T follicular helper cell (primary cell): ENCODE measurements around the gene RNF225.
"Not testable (repeated sequence)": the region's sequence is repeated elsewhere in the genome, so short reads cannot be mapped to it uniquely, and the experiment has no call there.

Experiments
- DNase-seq: peaks from one replicate; pipeline ENCODE4 v3.0.0-alpha.2; 2020; ENCODE audit warnings: low read depth

Gene RNF225

GRCh38 chr19:58362272-58362994 lies 33.0 kb upstream of the RNF225 start, which contains the start of gene ZNF497:
TSS of gene ZNF497 (minus strand) at chr19:58362751. CDS start at chr19:58357635, 5,116 bp downstream.
- peak; percentile 93 for DNase-seq

- no peak for DNase-seq
Observed at GRCh38 chr19:58364146-58364545, 31.3 kb upstream of the RNF225 start.

- DNase-seq: no peak
Observed at GRCh38 chr19:58366585-58367430, 28.6 kb upstream of the RNF225 start.

DNA sequence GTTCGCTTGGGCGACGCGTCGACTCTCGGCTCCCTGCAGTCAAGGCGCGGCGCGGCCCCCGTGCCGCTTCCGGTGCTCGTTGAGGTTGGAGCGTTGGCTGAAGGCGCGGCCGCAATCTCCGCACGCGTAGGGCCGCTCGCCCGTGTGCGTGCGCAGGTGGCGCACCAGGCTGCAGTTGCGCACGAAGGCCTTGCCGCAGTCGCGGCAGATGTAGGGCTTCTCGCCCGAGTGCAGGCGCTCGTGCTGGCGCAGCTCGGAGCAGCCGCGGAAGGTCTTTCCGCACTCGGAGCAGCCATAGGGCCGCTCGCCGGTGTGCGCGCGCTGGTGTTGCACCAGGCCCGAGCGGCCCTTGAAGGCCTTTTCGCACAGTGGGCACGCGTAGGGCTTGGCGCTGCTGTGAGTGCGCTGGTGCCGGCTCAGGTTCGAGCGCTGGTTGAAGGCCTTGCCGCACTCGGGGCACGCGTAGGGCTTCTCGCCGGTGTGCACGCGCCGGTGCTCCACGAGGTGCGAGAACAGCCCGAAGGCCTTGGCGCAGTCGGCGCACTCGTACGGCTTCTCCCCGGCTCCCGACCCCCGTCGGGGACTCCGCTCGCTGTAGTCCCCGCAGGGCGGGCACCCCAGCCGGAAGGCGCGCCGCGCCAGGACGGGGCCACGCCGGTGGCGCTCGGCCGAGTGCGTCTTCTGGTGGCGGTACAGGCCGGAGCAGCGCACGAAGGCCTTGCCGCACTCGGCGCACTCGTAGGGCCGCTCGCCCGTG lies 27.6 kb upstream of the RNF225 start:
- DNase-seq: no peak

- DNase-seq: no peak
Observed at GRCh38 chr19:58368561-58369360, 26.7 kb upstream of the RNF225 start.

- DNase-seq: no peak
Observed at GRCh38 chr19:58372311-58373133, 22.9 kb upstream of the RNF225 start.

GRCh38 chr19:58374200-58374599 lies 21.3 kb upstream of the RNF225 start:
- DNase-seq: no peak

- DNase-seq: not testable (repeated sequence)
Observed at GRCh38 chr19:58376724-58377123, 18.7 kb upstream of the RNF225 start.

DNA sequence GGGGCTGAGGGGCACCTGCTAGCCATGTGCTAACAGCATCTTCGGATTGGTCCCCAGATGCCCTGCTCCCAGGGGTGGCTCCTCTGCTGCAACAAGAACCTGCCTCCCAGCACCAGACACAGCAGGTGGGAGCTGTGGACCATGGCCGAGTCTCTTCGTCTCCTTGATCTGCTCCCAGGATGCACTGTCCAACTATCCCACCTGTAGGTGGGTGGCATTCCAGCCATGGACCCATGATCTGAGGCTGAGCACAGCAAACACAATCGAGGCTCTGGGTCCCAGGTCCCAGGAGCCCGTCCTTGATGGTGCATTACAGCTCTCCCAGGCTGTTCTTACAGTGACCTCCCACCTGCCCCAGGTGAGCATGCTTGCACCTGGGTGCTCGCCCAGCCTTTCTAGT lies 16.2 kb upstream of the RNF225 start:
- no peak for DNase-seq

GRCh38 chr19:58380037-58380661 lies 15.3 kb upstream of the RNF225 start:
- no peak for DNase-seq

DNA sequence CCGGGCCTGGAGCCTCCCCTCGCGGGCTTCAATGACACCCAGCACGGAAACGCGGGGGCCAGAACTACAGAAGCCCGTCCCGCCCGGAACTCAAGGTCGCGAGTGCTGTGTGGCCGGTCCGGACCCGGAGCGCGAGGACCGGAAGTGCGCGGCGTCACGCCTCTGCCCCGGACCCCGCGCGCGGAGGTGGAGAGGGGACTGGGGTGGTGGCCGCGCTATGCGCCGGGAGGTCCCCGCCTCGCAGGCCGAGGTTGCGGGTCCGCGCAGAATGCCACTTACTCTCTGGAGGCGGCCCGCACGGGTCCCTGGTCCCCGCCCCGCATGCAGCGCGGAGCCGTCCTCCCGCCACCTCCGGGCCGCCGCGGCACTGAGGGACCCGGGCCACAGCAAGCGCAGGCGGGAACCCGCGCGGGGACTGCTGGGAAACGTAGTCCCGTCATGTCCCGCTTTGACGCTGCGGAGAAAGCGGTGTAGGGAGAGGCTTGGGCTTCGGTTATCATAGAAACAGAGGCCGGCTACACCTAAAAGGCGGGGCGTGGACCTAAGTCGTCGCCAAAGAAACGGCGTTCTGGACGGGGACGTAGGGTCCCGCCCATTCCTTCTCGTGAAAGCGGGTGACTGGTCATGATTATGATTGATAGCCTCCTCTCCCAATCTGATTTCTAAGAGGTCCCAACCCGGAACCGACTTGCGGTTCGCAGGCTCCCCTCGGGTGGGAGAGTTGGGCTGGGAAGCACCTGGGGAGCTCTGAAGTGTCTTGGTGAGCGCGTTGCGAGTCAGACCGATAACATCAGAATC lies 14.6 kb upstream of the RNF225 start, which contains the start of gene ZNF837:
Gene ZNF837 (minus strand): TSS at position 369 of the 798 bp plus-strand sequence. CDS start 11,698 bp downstream, outside the sequence.
- DNase-seq: peak; percentile 97

- DNase-seq: no peak
Observed at GRCh38 chr19:58381460-58382212, 13.8 kb upstream of the RNF225 start.

DNA sequence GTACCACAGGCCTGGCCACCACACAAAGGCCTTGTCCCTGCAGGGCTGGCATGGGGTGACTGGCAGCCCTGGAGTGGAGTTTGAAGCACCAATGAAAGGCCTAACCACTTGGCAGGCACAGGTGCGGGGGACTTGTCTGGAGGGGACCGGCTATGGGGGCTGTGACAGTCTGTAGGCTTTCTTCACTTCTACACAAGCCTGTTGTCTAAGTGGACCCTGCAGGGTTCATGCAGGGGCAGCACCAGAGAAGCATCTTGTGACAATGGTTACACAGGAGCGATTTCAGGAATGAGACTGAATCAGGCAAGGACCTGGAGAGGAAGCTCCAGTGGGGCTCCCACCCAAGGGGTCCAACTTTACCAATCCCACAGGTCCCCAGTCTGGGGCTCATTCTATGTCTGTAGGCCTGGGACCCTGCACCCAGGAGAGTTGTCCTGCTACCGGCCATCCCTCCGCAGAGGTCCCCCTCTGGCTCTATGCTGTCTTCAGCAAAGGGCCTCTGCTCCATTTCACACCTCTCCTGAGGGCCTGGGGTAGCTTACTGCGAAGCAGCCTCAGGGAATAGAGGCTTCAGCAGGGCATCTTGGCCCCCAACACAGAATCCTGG lies 12.4 kb upstream of the RNF225 start:
- DNase-seq: no peak

GRCh38 chr19:58385313-58385890 lies 10.1 kb upstream of the RNF225 start:
- no peak for DNase-seq

GRCh38 chr19:58385891-58386575 lies 9.4 kb upstream of the RNF225 start:
- DNase-seq: no peak

DNA sequence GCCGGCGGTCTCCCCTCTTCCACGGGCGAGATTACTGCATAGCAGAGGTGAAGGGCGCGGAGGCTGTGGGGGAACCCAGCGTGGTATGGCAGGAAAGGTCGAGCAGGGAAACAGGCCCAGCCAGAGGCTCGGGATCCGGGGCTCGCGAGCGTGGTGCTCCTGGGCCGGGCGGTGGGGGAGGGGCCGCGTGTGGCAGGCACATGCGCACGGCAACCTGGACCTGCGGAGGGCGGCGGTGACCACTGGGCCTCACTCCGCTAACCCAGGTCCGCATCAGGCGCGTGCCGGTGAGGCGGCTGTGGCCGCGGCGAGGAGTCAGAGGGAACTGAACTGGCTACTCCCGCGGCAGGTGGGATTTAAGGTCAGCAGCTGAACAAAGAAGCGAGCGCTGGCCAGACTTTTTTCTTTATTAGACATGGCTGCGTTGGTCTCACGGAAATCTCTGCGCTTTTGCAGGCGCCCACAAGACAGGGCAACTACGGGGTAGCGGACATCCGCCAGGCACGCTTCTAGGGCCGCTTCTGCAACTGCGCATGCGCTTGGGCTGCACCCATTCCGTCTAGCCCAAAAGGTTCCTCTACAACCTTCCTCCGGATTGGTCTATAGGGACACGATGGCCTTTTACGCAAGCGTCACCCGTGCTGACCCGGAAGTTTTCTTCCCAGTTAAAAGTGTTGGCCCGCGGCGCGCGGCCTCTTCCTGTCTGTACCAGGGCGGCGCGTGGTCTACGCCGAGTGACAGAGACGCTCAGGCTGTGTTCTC lies 8.7 kb upstream of the RNF225 start, which contains the start of gene RPS5:
Gene RPS5 (plus strand): TSS at position 694 of the 762 bp plus-strand sequence. CDS start 869 bp downstream, outside the sequence.
- DNase-seq: peak; percentile 95
